ENCODE data around the gene PIP4K2B. TPM values are rescaled to one million over a fixed set of nuclear protein-coding genes. Genes with fewer than 3 reads are reported as not detected.

Gene PIP4K2B
- total RNA-seq, 1 donor, result 17.8 TPM

DNA sequence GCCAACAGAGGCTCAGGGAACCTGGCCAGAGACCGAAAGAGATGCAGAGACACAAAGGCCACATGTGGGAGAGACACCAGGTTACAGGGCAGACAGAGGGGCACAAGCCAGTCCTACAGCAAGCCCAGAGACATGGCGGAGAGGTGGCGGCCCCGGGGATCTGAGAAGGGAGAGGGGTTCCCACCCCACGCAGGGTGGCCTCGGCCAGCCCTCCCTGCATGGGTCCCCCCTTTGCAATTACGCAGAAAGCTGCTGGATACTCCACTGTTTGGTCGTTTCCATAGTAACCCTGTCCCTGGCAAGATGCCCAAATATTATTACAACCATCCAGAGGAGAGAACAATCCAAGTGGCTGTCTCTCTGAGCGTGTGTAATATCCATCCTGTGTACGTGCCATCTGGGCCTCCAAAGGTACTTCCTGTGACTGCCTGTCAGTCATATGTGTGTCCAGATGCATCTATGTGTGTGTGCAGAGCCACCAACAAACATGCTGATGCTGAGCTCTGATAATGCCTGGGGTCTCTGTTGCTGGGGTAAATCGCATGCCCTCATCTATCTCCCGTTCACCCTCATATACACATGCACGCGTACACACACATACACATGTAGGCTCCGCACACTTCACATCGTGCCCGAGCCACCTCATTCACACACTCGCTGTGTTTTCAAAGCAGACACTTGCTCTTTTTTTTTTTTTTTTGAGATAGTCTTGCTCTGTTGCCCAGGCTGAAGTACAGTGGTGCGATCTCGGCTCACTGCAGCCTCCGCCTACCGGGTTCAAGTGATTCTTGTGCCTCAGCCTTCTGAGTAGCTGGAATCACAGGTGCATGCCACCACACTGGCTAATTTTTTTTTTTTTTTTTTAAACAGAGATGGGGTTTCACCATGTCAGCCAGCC is 56.7 kb downstream of the PIP4K2B start:
- no peak overlapping the region for H3K4me3 ChIP-seq (ENCODE audit: low read length)
- peaks cover 12% of the 10 kb centered on the region for H3K4me1 ChIP-seq (ENCODE audit: insufficient read depth, low read length)
- no peaks in the 10 kb centered on the region for H3K9me3 ChIP-seq (ENCODE audit: low read depth, low read length)
- H3K27me3 ChIP-seq (ENCODE audit: insufficient read depth, low read length), result peaks cover 17% of the 10 kb centered on the region

DNA sequence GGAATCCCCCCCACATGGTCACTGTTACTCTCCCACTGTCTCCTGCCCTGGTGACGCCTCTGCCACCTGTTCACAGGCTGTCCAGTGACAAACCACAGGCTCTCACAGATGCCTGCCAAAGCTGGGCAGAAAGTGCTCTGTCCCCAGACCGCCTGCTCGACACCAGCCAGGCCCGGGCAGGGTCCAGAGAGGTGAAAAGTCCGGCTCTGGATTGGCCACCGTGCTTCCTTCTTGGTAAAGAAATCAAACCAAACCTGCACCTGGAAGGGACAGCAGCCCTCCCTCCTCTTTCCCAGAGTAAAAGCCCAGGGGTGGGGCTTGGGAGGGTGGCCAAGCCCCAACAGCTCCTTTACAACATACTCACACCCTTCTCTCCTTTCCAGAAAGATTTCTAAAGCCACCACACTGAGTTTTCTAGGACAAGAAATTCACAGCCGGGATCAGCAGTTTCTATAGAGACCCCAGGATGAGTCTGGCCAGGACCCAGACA is 57.4 kb downstream of the PIP4K2B start:
- H3K27me3 ChIP-seq (ENCODE audit: insufficient read depth, low read length), result peaks cover 14% of the 10 kb centered on the region
- H3K9me3 ChIP-seq (ENCODE audit: low read depth, low read length), result no peaks in the 10 kb centered on the region
- H3K4me1 ChIP-seq (ENCODE audit: insufficient read depth, low read length), result peaks cover 7% of the 10 kb centered on the region
- no peak overlapping the region for H3K4me3 ChIP-seq (ENCODE audit: low read length)

DNA sequence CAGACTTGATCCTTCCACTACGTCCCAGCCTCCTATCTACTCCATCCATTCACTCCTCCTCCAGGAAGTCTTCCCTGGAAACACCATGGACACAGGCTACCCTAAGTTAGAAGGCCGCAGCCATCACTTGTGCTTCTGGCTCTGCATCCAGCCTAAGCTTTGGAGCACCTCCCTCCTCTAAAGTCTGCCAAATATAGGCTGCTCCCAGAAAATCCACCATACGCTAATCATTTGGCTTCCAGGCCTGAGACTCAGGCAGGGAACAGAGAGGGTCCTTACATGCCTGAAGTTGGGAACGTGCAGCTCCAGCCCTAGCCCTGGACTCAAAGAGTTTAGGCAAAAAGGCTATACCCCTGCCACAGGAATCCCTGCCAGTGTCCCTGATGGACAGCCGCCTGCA is 57.9 kb downstream of the PIP4K2B start:
- Histone ChIP-seq H3K4me1 (ENCODE audit: insufficient read depth, low read length) (peaks cover 2% of the 10 kb centered on the region), H3K4me3 (ENCODE audit: low read length) (no peak overlapping the region), H3K27me3 (ENCODE audit: insufficient read depth, low read length) (peaks cover 9% of the 10 kb centered on the region), H3K9me3 (ENCODE audit: low read depth, low read length) (no peaks in the 10 kb centered on the region)

- no peak overlapping the region for H3K4me3 ChIP-seq (ENCODE audit: low read length)
- peaks cover 3% of the 10 kb centered on the region for H3K27me3 ChIP-seq (ENCODE audit: insufficient read depth, low read length)
- no peaks in the 10 kb centered on the region for H3K4me1 ChIP-seq (ENCODE audit: insufficient read depth, low read length)
- no peaks in the 10 kb centered on the region for H3K9me3 ChIP-seq (ENCODE audit: low read depth, low read length)
Measured at GRCh38 chr17:38740806-38741205, 58.5 kb downstream of the PIP4K2B start.

DNA sequence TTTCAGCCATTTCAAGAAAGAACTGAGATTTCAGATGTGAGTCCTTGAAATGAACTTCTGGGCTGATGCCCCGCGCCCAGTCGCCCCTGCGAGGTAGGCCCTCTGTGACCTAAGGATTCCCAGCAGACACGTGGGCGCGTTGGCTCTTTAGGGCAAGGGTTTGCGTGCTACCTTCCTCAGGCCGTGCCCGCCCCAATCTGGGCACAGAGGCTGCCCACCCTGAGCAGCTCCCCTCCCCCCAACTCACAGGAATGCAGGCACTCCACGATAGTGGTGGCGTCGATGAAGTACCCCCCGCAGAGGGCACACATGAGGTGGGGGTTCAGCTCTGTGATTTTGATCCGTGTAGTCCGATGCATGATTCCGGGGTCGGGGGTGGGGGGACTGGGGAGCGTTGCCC is 59.3 kb downstream of the PIP4K2B start:
- no peak overlapping the region for H3K4me3 ChIP-seq (ENCODE audit: low read length)
- no peaks in the 10 kb centered on the region for H3K9me3 ChIP-seq (ENCODE audit: low read depth, low read length)
- no peaks in the 10 kb centered on the region for H3K4me1 ChIP-seq (ENCODE audit: insufficient read depth, low read length)
- H3K27me3 ChIP-seq (ENCODE audit: insufficient read depth, low read length), result no peaks in the 10 kb centered on the region

DNA sequence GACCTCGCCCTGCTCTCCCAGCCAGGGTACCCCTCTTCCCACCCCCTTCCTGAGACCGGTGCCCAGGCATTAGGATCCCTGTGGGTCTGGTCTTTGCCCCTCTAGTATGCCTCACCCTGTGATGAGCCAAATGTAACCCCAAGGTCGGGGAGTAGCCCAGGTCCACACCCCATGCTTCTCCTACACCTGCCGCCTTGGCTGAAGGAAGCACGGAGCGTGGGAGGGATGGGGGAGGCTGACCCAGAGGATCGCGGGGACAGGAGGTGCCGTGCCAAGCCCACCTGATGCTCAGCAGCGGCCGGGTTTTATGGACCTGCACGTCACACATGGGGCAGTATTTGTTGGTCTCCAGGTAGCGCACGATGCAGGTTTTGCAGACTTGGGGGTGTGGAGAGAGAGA is 60.1 kb downstream of the PIP4K2B start:
- no peaks in the 10 kb centered on the region for H3K9me3 ChIP-seq (ENCODE audit: low read depth, low read length)
- no peak overlapping the region for H3K4me3 ChIP-seq (ENCODE audit: low read length)
- no peaks in the 10 kb centered on the region for H3K27me3 ChIP-seq (ENCODE audit: insufficient read depth, low read length)
- no peaks in the 10 kb centered on the region for H3K4me1 ChIP-seq (ENCODE audit: insufficient read depth, low read length)

- no peaks in the 10 kb centered on the region for H3K9me3 ChIP-seq (ENCODE audit: low read depth, low read length)
Measured at GRCh38 chr17:38738686-38739085, 60.7 kb downstream of the PIP4K2B start.

GRCh38 chr17:38738007-38738662 is 61.2 kb downstream of the PIP4K2B start:
- no peaks in the 10 kb centered on the region for H3K27me3 ChIP-seq (ENCODE audit: insufficient read depth, low read length)
- H3K4me1 ChIP-seq (ENCODE audit: insufficient read depth, low read length), result no peaks in the 10 kb centered on the region
- no peaks in the 10 kb centered on the region for H3K9me3 ChIP-seq (ENCODE audit: low read depth, low read length)
- no peak overlapping the region for H3K4me3 ChIP-seq (ENCODE audit: low read length)

More at GRCh38 chr17:38738686-38739085, 60.7 kb downstream of the PIP4K2B start:
- Histone ChIP-seq H3K27me3 (ENCODE audit: insufficient read depth, low read length) (no peaks in the 10 kb centered on the region), H3K4me1 (ENCODE audit: insufficient read depth, low read length) (no peaks in the 10 kb centered on the region), H3K4me3 (ENCODE audit: low read length) (no peak overlapping the region)

DNA sequence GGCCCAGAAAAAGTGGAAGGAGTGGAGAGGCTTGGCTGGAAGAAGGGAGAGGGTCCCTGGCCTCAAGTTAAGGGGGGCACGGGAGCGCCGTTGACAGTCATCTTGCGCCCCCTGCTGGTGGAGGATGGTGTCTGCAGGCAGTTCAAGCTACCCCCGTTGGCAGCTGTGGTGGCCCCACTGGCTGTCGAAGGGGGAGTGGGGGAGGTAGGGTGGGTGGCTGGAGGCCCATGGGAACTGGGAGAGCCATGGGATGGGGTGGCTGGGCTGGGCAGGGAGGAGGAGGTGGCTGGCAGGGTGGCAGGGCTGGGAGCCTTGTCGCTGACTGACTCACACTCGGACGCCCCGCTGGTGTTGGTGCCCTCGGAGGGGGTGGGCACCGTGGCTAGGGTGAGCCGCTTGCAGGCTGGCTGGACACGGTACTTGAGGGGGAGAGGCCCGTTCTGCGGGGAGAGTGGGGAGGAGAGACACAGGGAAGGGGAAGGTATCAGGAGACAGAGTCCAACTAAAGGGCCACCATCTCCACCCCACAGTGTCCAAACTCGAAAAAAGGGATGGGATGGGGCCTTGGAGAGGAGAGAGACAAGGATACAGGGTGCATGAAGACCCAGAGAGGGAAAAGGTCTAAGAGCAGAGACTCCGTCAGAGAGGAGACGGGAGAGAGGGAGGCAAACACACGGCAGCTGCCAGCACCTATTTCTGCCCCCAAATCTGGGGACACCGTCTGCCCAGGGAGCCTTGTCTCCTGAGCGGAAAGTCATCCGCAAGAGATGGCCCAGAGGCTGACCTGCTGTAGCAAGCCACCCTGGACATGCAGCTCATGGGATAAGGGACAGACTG is 64.0 kb downstream of the PIP4K2B start:
- Histone ChIP-seq H3K9me3 (ENCODE audit: low read depth, low read length) (no peaks in the 10 kb centered on the region), H3K4me1 (ENCODE audit: insufficient read depth, low read length) (peaks cover 18% of the 10 kb centered on the region), H3K27me3 (ENCODE audit: insufficient read depth, low read length) (no peaks in the 10 kb centered on the region), H3K4me3 (ENCODE audit: low read length) (no peak overlapping the region)

DNA sequence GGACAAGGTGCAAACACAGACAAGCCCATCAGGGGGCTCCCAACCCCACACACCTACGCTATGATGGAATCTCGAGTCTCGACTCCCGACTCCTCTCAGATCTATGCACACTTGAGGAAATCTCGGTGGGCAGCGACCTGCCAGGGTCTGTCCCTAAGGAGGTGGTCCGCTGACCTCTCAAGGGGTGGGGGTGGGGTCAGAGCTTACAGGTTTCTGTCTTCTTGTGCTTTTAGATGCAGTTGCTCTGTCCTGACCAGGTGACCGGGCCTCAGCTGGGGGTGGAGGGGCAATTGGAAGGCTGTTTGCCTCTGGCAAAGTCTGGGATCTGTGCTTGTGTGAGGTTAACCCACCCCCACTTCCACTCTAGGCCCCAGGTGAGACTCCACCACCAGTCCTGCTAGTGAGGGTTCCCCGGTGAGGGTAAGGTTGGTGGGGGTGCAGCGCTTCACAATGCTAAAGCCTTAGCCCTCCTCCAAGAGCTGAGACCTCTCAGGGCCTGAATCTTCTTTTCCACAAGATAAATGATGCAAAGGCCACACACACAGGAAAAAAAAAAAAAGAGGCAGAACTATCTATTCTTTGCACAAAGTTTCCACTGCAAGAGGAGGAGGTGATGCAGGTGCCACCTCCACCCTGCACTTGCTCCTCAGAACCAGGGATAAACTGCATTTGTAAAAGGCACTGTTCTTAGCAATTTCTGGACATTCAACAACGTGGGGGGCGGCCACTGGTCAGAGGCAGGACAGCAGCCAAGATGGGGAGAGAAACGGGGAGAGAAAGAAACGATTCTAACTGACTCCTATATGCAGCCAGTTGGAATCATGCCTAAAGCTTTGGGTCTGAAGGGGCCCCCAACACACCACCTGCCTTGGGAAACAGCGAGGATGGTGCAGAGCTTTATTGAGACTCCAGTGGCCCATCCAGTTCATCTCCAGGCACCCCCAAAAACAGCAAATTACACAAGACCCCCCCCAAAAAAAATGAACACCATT is 65.1 kb downstream of the PIP4K2B start:
- Histone ChIP-seq H3K9me3 (ENCODE audit: low read depth, low read length) (no peaks in the 10 kb centered on the region), H3K4me3 (ENCODE audit: low read length) (no peak overlapping the region), H3K27me3 (ENCODE audit: insufficient read depth, low read length) (no peaks in the 10 kb centered on the region), H3K4me1 (ENCODE audit: insufficient read depth, low read length) (peaks cover 25% of the 10 kb centered on the region)

GRCh38 chr17:38733282-38733981 is 65.9 kb downstream of the PIP4K2B start:
- H3K27me3 ChIP-seq (ENCODE audit: insufficient read depth, low read length), result no peaks in the 10 kb centered on the region
- H3K9me3 ChIP-seq (ENCODE audit: low read depth, low read length), result no peaks in the 10 kb centered on the region
- no peak overlapping the region for H3K4me3 ChIP-seq (ENCODE audit: low read length)
- H3K4me1 ChIP-seq (ENCODE audit: insufficient read depth, low read length), result peaks cover 33% of the 10 kb centered on the region

DNA sequence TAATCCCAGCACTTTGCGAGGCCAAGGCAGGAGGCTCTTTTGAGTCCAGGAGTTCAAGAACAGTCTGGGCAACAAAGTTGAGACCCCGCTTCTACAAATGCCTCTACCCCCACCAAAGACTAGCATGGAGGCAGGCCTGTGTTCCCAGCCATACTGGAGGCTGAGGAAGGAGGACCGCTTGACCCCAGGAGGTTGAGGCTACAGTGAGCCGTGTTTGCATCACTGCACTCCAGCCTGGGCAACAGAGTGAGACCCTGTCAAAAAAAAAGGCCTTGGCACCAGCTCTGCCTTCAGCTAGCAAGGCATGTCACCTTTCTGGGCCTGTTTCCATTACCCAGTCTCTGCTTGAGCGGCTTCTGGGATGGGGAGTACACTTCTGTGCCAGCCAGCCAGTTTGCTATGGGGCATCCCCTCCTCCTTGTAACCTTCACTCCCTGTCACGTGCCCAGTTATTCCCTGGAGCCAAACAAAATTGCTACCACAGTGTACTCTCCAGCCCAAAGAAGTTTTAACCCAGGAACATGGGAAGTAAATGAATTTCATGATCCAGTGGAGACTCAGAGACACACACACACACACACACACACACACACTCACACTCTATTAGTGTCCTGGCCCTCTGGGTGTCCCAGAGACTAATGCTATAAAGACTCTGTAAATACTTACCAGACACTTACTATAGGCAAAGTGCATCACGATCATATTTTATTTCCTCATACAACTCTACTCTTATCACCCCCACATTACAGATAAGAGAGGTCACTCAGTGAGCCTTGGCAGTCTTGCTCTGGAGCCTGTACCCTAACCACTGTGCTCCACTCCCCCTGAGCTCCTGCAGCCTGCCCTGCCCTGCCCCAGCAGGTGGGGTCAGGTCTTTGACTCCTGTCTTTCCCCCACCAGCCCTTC is 66.7 kb downstream of the PIP4K2B start:
- H3K4me3 ChIP-seq (ENCODE audit: low read length), result no peak overlapping the region
- no peaks in the 10 kb centered on the region for H3K27me3 ChIP-seq (ENCODE audit: insufficient read depth, low read length)
- H3K4me1 ChIP-seq (ENCODE audit: insufficient read depth, low read length), result peaks cover 41% of the 10 kb centered on the region
- H3K9me3 ChIP-seq (ENCODE audit: low read depth, low read length), result no peaks in the 10 kb centered on the region
